Tibial artery (tissue), 4 donors: ENCODE measurements around the gene MLLT10.

Experiments used
- DNase-seq, 2 donors: peaks; one replicate each; pipeline ENCODE4 v3.0.0-alpha.2; 2019
- H3K27ac ChIP-seq, 2 donors: fragments of 200-600 bp; sonication (generic) in 1 of 2; 1 replicate in 1 of 2; 2 replicates in 1 of 2; pipeline ENCODE4 v1.5.1; 2018 to 2019; ENCODE audit warnings: mild to moderate bottlenecking in 1 of 2
- H3K27me3 ChIP-seq, 2 donors: fragments of 200-600 bp; sonication (generic) in 1 of 2; one replicate each; pipeline versions ENCODE4 v1.5.1 to v1.6.0; 2016 to 2019
- H3K36me3 ChIP-seq, 3 donors: fragments of 200-600 bp; sonication (generic) in 2 of 3; one replicate each; pipeline ENCODE4 v1.5.1; 2016 to 2019; ENCODE audit warnings: mild to moderate bottlenecking in 2 of 3
- H3K4me1 ChIP-seq, 4 donors: fragments of 200-600 bp; sonication (generic) in 2 of 4; 1 replicate in 3 of 4; 2 replicates in 1 of 4; pipeline ENCODE4 v1.5.1; 2016 to 2019
- H3K4me3 ChIP-seq, 2 donors: fragments of 200-600 bp; sonication (generic) in 1 of 2; 1 replicate in 1 of 2; 2 replicates in 1 of 2; pipeline ENCODE4 v1.5.1; 2018 to 2019; ENCODE audit warnings: mild to moderate bottlenecking in 2 of 2
- H3K9me3 ChIP-seq, 3 donors: fragments of 200-600 bp; sonication (generic) in 1 of 3; one replicate each; pipeline ENCODE4 v1.5.1; 2016 to 2019
- CTCF ChIP-seq, 2 experiments: fragments of 200-600 bp in 1 of 2; fragments of 450-650 bp in 1 of 2; IDR thresholded peaks; one replicate each; pipeline ENCODE4 v1.5.1; 2017 to 2019; ENCODE audit warnings: antibody characterized with exemption in 2 of 2, mild to moderate bottlenecking in 1 of 2, moderate library complexity in 1 of 2
- intact Hi-C: fragments of 100-400 bp; cut with DNase I; formaldehyde crosslinking; loops from one replicate; pipeline ENCODE4 v1.15.0; 2023; ENCODE audit warnings: low total_unique reads

The MLLT10 gene

GRCh38 chr10:21692916-21693315, 158.9 kb downstream of the MLLT10 start:
- intact Hi-C loops: no loop called here
- Histone ChIP-seq H3K4me1 (no peaks in the 10 kb centered on the region), H3K9me3 (no peaks in the 10 kb centered on the region), H3K27me3 (no peaks in the 10 kb centered on the region), H3K36me3 (peaks cover 0 to 10% (median 0%) of the 10 kb centered on the region in 3 donors), H3K27ac (no peak overlapping the region), H3K4me3 (no peak overlapping the region)
- no peak for DNase-seq
- no peak for TF ChIP-seq CTCF (IDR thresholded peaks at IDR 0.05)

- Histone ChIP-seq H3K27me3 (no peaks in the 10 kb centered on the region), H3K36me3 (peaks cover 0 to 10% (median 0%) of the 10 kb centered on the region in 3 donors), H3K27ac (no peak overlapping the region), H3K9me3 (no peaks in the 10 kb centered on the region), H3K4me1 (no peaks in the 10 kb centered on the region), H3K4me3 (no peak overlapping the region)
- no peak for DNase-seq
- no peak for TF ChIP-seq CTCF (IDR thresholded peaks at IDR 0.05)
- intact Hi-C loops: no loop called here
Measured at GRCh38 chr10:21693418-21693817, 159.4 kb downstream of the MLLT10 start.

GRCh38 chr10:21694631-21695030, 160.6 kb downstream of the MLLT10 start:
- H3K4me1 ChIP-seq: no peaks in the 10 kb centered on the region
- no peak overlapping the region for H3K27ac ChIP-seq
- no peaks in the 10 kb centered on the region for H3K27me3 ChIP-seq
- TF ChIP-seq CTCF (IDR thresholded peaks at IDR 0.05): no peak
- H3K9me3 ChIP-seq: peaks cover 0 to 10% (median 0%) of the 10 kb centered on the region in 3 donors
- DNase-seq: no peak
- no peak overlapping the region for H3K4me3 ChIP-seq
- intact Hi-C loops: no loop called here
- H3K36me3 ChIP-seq: peaks cover 4 to 5% (median 4%) of the 10 kb centered on the region in 3 donors

- H3K27ac ChIP-seq: no peak overlapping the region
- no peak overlapping the region for H3K4me3 ChIP-seq
- H3K36me3 ChIP-seq: peaks cover 5 to 7% (median 6%) of the 10 kb centered on the region in 3 donors
- TF ChIP-seq CTCF (IDR thresholded peaks at IDR 0.05): no peak
- no peak for DNase-seq
- H3K9me3 ChIP-seq: peaks cover 0 to 20% (median 8%) of the 10 kb centered on the region in 3 donors
- no peaks in the 10 kb centered on the region for H3K27me3 ChIP-seq
- intact Hi-C loops: no loop called here
- H3K4me1 ChIP-seq: no peaks in the 10 kb centered on the region
Measured at GRCh38 chr10:21696302-21696701, 162.3 kb downstream of the MLLT10 start.

- H3K27ac ChIP-seq: no peak overlapping the region
- intact Hi-C loops: no loop called here
- no peak for DNase-seq
- peaks cover 0 to 7% (median 6%) of the 10 kb centered on the region in 3 donors for H3K36me3 ChIP-seq
- H3K9me3 ChIP-seq: peaks cover 0 to 24% (median 13%) of the 10 kb centered on the region in 3 donors
- no peak for TF ChIP-seq CTCF (IDR thresholded peaks at IDR 0.05)
- H3K4me3 ChIP-seq: no peak overlapping the region
- H3K4me1 ChIP-seq: no peaks in the 10 kb centered on the region
- H3K27me3 ChIP-seq: no peaks in the 10 kb centered on the region
Measured at GRCh38 chr10:21699575-21699974, 165.5 kb downstream of the MLLT10 start.

GRCh38 chr10:21700474-21700873, 166.4 kb downstream of the MLLT10 start:
- no peaks in the 10 kb centered on the region for H3K4me1 ChIP-seq
- intact Hi-C loops: no loop called here
- peaks cover 0 to 24% (median 13%) of the 10 kb centered on the region in 3 donors for H3K9me3 ChIP-seq
- H3K4me3 ChIP-seq: no peak overlapping the region
- H3K27me3 ChIP-seq: no peaks in the 10 kb centered on the region
- no peak for DNase-seq
- TF ChIP-seq CTCF (IDR thresholded peaks at IDR 0.05): no peak
- H3K36me3 ChIP-seq: peaks cover 0 to 7% (median 6%) of the 10 kb centered on the region in 3 donors
- H3K27ac ChIP-seq: no peak overlapping the region
